SU-DHL-6 (cell line): ENCODE measurements around the gene ZP3.

Source experiments
- CTCF ChIP-seq: fragments of 200-600 bp; sonication (generic); IDR thresholded peaks from one replicate; pipeline ENCODE4 v1.5.1; 2017; ENCODE audit warnings: antibody characterized with exemption, mild to moderate bottlenecking, low read length, moderate library complexity; ENCODE audit not compliant: insufficient read depth, poor library complexity, severe bottlenecking
- EZH2phosphoT487 ChIP-seq: fragments of 200-600 bp; sonication (generic), shearing (Covaris generic); conservative IDR thresholded peaks from 2 replicates; pipeline ENCODE4 v1.6.1; 2018; ENCODE audit warnings: mild to moderate bottlenecking, antibody characterized with exemption, low read length, moderate library complexity, mixed read lengths

GRCh38 chr7:76423666-76424412, 911 bp upstream of the ZP3 start:
- no peak for TF ChIP-seq EZH2phosphoT487
- no peak for TF ChIP-seq CTCF
